ENCODE data around the gene TOM1L2.

- no peak for TF ChIP-seq FOXM1 (IDR thresholded peaks at IDR 0.05; ENCODE audit: borderline replicate concordance, low read depth)
- no peak for TF ChIP-seq TCF12 (IDR thresholded peaks at IDR 0.05; ENCODE audit: low read depth)
- TF ChIP-seq CEBPB (IDR thresholded peaks at IDR 0.05) = no peak
- TF ChIP-seq ZBTB7A (IDR thresholded peaks at IDR 0.05; ENCODE audit: low read depth) = no peak
These were observed 177.8 kb downstream of the TOM1L2 start for GRCh38 chr17:17794382-17794781.

All from Ishikawa (cell line).